Keratinocyte (primary cell): ENCODE measurements around the gene CACNB2. TPM values are rescaled to one million over a fixed set of nuclear protein-coding genes. Genes with fewer than 3 reads are reported as not detected.

Experiments
- DNase-seq: peaks from one replicate; pipeline ENCODE4 v3.0.0-alpha.2; 2011; ENCODE audit warnings: low read depth, missing footprints, low spot score
- FAIRE-seq: peaks from 2 replicates; lab custom pipeline; 2011; peaks lifted over from hg19 to GRCh38; lab: Jason Lieb, UNC
- H2AFZ ChIP-seq: 2 replicates; pipeline ENCODE4 v1.6.0; 2012; ENCODE audit warnings: low read length, control low read depth, inconsistent platforms; ENCODE audit not compliant: control insufficient read depth
- H3K27ac ChIP-seq: 2 replicates; pipeline ENCODE4 v1.5.1; 2011; ENCODE audit warnings: low read length; ENCODE audit not compliant: control insufficient read depth, insufficient read depth
- H3K27me3 ChIP-seq: 3 replicates; pipeline ENCODE4 v1.6.0; 2011; ENCODE audit warnings: low read length; ENCODE audit not compliant: control insufficient read depth, insufficient read depth; ENCODE audit errors: extremely low read depth
- H3K36me3 ChIP-seq, 2 experiments: 2 replicates in 1 of 2; 3 replicates in 1 of 2; pipeline ENCODE4 v1.5.1; 2011; ENCODE audit warnings: low read length in 2 of 2, mild to moderate bottlenecking in 1 of 2; ENCODE audit not compliant: control insufficient read depth in 2 of 2, insufficient read depth in 2 of 2; ENCODE audit errors: extremely low read depth in 1 of 2
- H3K4me1 ChIP-seq: 3 replicates; pipeline ENCODE4 v1.5.1; 2011; ENCODE audit warnings: low read length; ENCODE audit not compliant: control insufficient read depth, insufficient read depth; ENCODE audit errors: extremely low read depth
- H3K4me2 ChIP-seq: 3 replicates; pipeline ENCODE4 v1.6.0; 2011; ENCODE audit warnings: low read depth, low read length; ENCODE audit not compliant: control insufficient read depth, insufficient read depth; ENCODE audit errors: extremely low read depth
- H3K4me3 ChIP-seq, 3 experiments: fragments of 200-600 bp in 1 of 3; sonication (generic) in 1 of 3; 2 replicates in 2 of 3; 3 replicates in 1 of 3; pipeline ENCODE4 v1.5.1; 2011 to 2016; ENCODE audit warnings: low read length in 3 of 3, mild to moderate bottlenecking in 3 of 3, control low read depth in 2 of 3, inconsistent platforms in 1 of 3, low read depth in 1 of 3, mixed read lengths in 1 of 3, mixed run types in 1 of 3, moderate library complexity in 1 of 3; ENCODE audit not compliant: control insufficient read depth in 2 of 3, insufficient read depth in 2 of 3; ENCODE audit errors: extremely low read depth in 1 of 3
- H3K79me2 ChIP-seq: 2 replicates; pipeline ENCODE4 v1.6.0; 2012; ENCODE audit warnings: low read length; ENCODE audit not compliant: control insufficient read depth, insufficient read depth
- H3K9ac ChIP-seq: 3 replicates; pipeline ENCODE4 v1.6.0; 2011; ENCODE audit warnings: low read length; ENCODE audit not compliant: control insufficient read depth, insufficient read depth; ENCODE audit errors: extremely low read depth
- H3K9me1 ChIP-seq: 3 replicates; pipeline ENCODE4 v1.6.0; 2011; ENCODE audit warnings: low read length; ENCODE audit not compliant: control insufficient read depth, insufficient read depth; ENCODE audit errors: extremely low read depth
- H3K9me3 ChIP-seq: 2 replicates; pipeline ENCODE4 v1.5.1; 2012; ENCODE audit warnings: low read depth, low read length; ENCODE audit not compliant: control insufficient read depth
- H4K20me1 ChIP-seq: 3 replicates; pipeline ENCODE4 v1.6.0; 2011; ENCODE audit warnings: low read length; ENCODE audit not compliant: control insufficient read depth, insufficient read depth; ENCODE audit errors: extremely low read depth
- EZH2 ChIP-seq: IDR thresholded peaks from one replicate; pipeline ENCODE4 v1.6.1; 2012; ENCODE audit warnings: inconsistent platforms, mild to moderate bottlenecking, low read length, moderate library complexity
- dilution Hi-C: fragments of 300-500 bp; cut with MboI; formaldehyde crosslinking; loops from one replicate; pipeline ENCODE4 v1.7.0; 2020; ENCODE audit warnings: low sequenced_read_pairs; ENCODE audit not compliant: extremely low pct_ligation_motif_present
- polyA plus RNA-seq, 5 experiments: library from polyadenylated mRNA; depleted of rRNA in 3 of 5; stranded (reverse) in 3 of 5; stranded (forward) in 1 of 5; unstranded in 1 of 5; fragments of >200 nt; gene quantifications; 1 replicate in 1 of 5; 2 replicates in 3 of 5; 3 replicates in 1 of 5; pipeline versions ENCODE4 v1.2.1 to v1.2.3, GENCODE V29; 2011 to 2012; ENCODE audit warnings: missing spikeins in 2 of 5, low read depth in 1 of 5, low replicate concordance in 1 of 5
- TF ChIP-seq, protein P1 (sequence below), 3 experiments: IDR thresholded peaks in 1 of 3; conservative IDR thresholded peaks in 1 of 3; optimal IDR thresholded peaks in 1 of 3; 2 replicates in 2 of 3; 3 replicates in 1 of 3; pipeline versions ENCODE3 to v1.5.1; 2011; ENCODE audit warnings: low read length in 3 of 3, mild to moderate bottlenecking in 3 of 3, moderate library complexity in 2 of 3, control low read depth in 1 of 3, inconsistent platforms in 1 of 3; ENCODE audit not compliant: insufficient read depth in 2 of 3; ENCODE audit errors: extremely low read depth in 1 of 3

The CACNB2 gene
- polyA plus RNA-seq, 1 donor (not counting 4 experiments of a cell fraction or from before 2014, with no cell fraction given) = 0.03 TPM

- TF ChIP-seq, protein P1, sequence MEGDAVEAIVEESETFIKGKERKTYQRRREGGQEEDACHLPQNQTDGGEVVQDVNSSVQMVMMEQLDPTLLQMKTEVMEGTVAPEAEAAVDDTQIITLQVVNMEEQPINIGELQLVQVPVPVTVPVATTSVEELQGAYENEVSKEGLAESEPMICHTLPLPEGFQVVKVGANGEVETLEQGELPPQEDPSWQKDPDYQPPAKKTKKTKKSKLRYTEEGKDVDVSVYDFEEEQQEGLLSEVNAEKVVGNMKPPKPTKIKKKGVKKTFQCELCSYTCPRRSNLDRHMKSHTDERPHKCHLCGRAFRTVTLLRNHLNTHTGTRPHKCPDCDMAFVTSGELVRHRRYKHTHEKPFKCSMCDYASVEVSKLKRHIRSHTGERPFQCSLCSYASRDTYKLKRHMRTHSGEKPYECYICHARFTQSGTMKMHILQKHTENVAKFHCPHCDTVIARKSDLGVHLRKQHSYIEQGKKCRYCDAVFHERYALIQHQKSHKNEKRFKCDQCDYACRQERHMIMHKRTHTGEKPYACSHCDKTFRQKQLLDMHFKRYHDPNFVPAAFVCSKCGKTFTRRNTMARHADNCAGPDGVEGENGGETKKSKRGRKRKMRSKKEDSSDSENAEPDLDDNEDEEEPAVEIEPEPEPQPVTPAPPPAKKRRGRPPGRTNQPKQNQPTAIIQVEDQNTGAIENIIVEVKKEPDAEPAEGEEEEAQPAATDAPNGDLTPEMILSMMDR (optimal IDR thresholded peaks at IDR 0.05 in 1 of 3, IDR thresholded peaks at IDR 0.05 in 1 of 3, conservative IDR thresholded peaks at IDR 0.05 in 1 of 3; ENCODE audit: extremely low read depth in 1 of 3, insufficient read depth in 2 of 3, low read length in 3 of 3) = no peak
- TF ChIP-seq EZH2 = no peak
- Histone ChIP-seq H3K79me2 (no peaks in the 10 kb centered on the region), H3K36me3 (no peaks in the 10 kb centered on the region), H3K9me3 (no peaks in the 10 kb centered on the region), H3K27ac (no peak overlapping the region), H3K27me3 (no peaks in the 10 kb centered on the region), H3K4me1 (no peaks in the 10 kb centered on the region), H3K4me3 (no peak overlapping the region), H3K4me2 (no peak overlapping the region), H2AFZ (no peak overlapping the region), H4K20me1 (no peaks in the 10 kb centered on the region), H3K9me1 (no peaks in the 10 kb centered on the region), H3K9ac (no peak overlapping the region)
- FAIRE-seq (no peak), DNase-seq (no peak)
- dilution Hi-C loops = no loop called here
Measured at GRCh38 chr10:18328941-18329340, 188.7 kb downstream of the CACNB2 start.

GRCh38 chr10:18332048-18332447, 191.8 kb downstream of the CACNB2 start:
- TF ChIP-seq EZH2 = no peak
- TF ChIP-seq, protein P1 (optimal IDR thresholded peaks at IDR 0.05 in 1 of 3, IDR thresholded peaks at IDR 0.05 in 1 of 3, conservative IDR thresholded peaks at IDR 0.05 in 1 of 3; ENCODE audit: extremely low read depth in 1 of 3, insufficient read depth in 2 of 3, low read length in 3 of 3) = no peak
- FAIRE-seq (no peak), DNase-seq (no peak)
- H3K4me2 ChIP-seq = no peak overlapping the region
- H4K20me1 ChIP-seq = no peaks in the 10 kb centered on the region
- no peaks in the 10 kb centered on the region for H3K4me1 ChIP-seq
- no peaks in the 10 kb centered on the region for H3K36me3 ChIP-seq
- H3K9me3 ChIP-seq = no peaks in the 10 kb centered on the region
- H3K79me2 ChIP-seq = no peaks in the 10 kb centered on the region
- H3K9me1 ChIP-seq = no peaks in the 10 kb centered on the region
- no peak overlapping the region for H3K4me3 ChIP-seq
- no peaks in the 10 kb centered on the region for H3K27me3 ChIP-seq
- no peak overlapping the region for H3K9ac ChIP-seq
- dilution Hi-C loops = no loop called here
- no peak overlapping the region for H2AFZ ChIP-seq
- no peak overlapping the region for H3K27ac ChIP-seq
